ENCODE measurements around the gene NRM. TPM values are rescaled to one million over a fixed set of nuclear protein-coding genes. Genes with fewer than 3 reads are reported as not detected.

The NRM gene
- total and polyA plus RNA-seq, 2 of the 13 experiments (the other 11 are each of a cell fraction or from before 2014, with no cell fraction given): 12.5 to 16.0 TPM

- TF ChIP-seq AFF4 (CRISPR knock-in tag; IDR thresholded peaks at IDR 0.05): peak; percentile 45; the same call in 1 of the 2 replicates
- TF ChIP-seq, protein P1, sequence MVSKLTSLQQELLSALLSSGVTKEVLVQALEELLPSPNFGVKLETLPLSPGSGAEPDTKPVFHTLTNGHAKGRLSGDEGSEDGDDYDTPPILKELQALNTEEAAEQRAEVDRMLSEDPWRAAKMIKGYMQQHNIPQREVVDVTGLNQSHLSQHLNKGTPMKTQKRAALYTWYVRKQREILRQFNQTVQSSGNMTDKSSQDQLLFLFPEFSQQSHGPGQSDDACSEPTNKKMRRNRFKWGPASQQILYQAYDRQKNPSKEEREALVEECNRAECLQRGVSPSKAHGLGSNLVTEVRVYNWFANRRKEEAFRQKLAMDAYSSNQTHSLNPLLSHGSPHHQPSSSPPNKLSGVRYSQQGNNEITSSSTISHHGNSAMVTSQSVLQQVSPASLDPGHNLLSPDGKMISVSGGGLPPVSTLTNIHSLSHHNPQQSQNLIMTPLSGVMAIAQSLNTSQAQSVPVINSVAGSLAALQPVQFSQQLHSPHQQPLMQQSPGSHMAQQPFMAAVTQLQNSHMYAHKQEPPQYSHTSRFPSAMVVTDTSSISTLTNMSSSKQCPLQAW (CRISPR knock-in tag; IDR thresholded peaks at IDR 0.05): no peak
- no peak for TF ChIP-seq TCF7L2 (IDR thresholded peaks at IDR 0.05; ENCODE audit: low read depth, low read length)
- TF ChIP-seq, protein P2, sequence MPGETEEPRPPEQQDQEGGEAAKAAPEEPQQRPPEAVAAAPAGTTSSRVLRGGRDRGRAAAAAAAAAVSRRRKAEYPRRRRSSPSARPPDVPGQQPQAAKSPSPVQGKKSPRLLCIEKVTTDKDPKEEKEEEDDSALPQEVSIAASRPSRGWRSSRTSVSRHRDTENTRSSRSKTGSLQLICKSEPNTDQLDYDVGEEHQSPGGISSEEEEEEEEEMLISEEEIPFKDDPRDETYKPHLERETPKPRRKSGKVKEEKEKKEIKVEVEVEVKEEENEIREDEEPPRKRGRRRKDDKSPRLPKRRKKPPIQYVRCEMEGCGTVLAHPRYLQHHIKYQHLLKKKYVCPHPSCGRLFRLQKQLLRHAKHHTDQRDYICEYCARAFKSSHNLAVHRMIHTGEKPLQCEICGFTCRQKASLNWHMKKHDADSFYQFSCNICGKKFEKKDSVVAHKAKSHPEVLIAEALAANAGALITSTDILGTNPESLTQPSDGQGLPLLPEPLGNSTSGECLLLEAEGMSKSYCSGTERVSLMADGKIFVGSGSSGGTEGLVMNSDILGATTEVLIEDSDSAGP (CRISPR knock-in tag; IDR thresholded peaks at IDR 0.05; ENCODE audit: borderline replicate concordance): no peak
- 0 out of 2 replicates have a peak, but pooled peaks have one; percentile 16 for TF ChIP-seq ZNF740 (CRISPR knock-in tag; IDR thresholded peaks at IDR 0.05)
- no peak for TF ChIP-seq ETV5 (CRISPR knock-in tag; IDR thresholded peaks at IDR 0.05; ENCODE audit: borderline replicate concordance)
- 0 out of 2 replicates have a peak, but pooled peaks have one; percentile 4 for TF ChIP-seq THAP11 (CRISPR knock-in tag; IDR thresholded peaks at IDR 0.05)
- no peak for TF ChIP-seq CREB1 (IDR thresholded peaks at IDR 0.05)
- 0 out of 2 replicates have a peak, but pooled peaks have one; percentile 46 for TF ChIP-seq CREB1 (CRISPR knock-in tag; IDR thresholded peaks at IDR 0.05)
- no peak for TF ChIP-seq FOXM1 (CRISPR knock-in tag; IDR thresholded peaks at IDR 0.05)
- no peak for TF ChIP-seq KAT7 (CRISPR knock-in tag; IDR thresholded peaks at IDR 0.05; ENCODE audit: borderline replicate concordance)
- no peak for TF ChIP-seq ZFP36L2 (CRISPR knock-in tag; IDR thresholded peaks at IDR 0.05)
- no peak for TF ChIP-seq IRX3 (CRISPR knock-in tag; IDR thresholded peaks at IDR 0.05; ENCODE audit: borderline replicate concordance, low read depth)
- TF ChIP-seq XRCC5 (optimal IDR thresholded peaks at IDR 0.05; ENCODE audit: low read length): no peak
- TF ChIP-seq, protein P3, sequence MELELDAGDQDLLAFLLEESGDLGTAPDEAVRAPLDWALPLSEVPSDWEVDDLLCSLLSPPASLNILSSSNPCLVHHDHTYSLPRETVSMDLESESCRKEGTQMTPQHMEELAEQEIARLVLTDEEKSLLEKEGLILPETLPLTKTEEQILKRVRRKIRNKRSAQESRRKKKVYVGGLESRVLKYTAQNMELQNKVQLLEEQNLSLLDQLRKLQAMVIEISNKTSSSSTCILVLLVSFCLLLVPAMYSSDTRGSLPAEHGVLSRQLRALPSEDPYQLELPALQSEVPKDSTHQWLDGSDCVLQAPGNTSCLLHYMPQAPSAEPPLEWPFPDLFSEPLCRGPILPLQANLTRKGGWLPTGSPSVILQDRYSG (CRISPR knock-in tag; IDR thresholded peaks at IDR 0.05): no peak
- peak; percentile 97 for TF ChIP-seq ZC3H13 (CRISPR knock-in tag; IDR thresholded peaks at IDR 0.05)
- no peak for TF ChIP-seq ZFP36 (IDR thresholded peaks at IDR 0.05; ENCODE audit: borderline replicate concordance, low read depth, low read length, partially characterized antibody)
- TF ChIP-seq CHD4 (IDR thresholded peaks at IDR 0.05; ENCODE audit: borderline replicate concordance, low read length): no peak
- peak; percentile 95 for TF ChIP-seq SSRP1 (CRISPR knock-in tag; IDR thresholded peaks at IDR 0.05)
These were observed 34.3 kb upstream of the NRM start (continued) for GRCh38 chr6:30724906-30725667.

All from HepG2 (cell line).